Dedifferentiated amniotic fluid mesenchymal stem cell (primary cell): ENCODE results near the gene CYB561D1.

ENCODE experiments used
- DNase-seq: peaks from one replicate; pipeline ENCODE4 v3.0.0-alpha.2; 2016; ENCODE audit errors: extremely low spot score

The CYB561D1 gene

GRCh38 chr1:109500941-109501381 lies 7.1 kb downstream of the CYB561D1 start:
- DNase-seq, result peak; percentile 89

GRCh38 chr1:109501644-109502363 lies 7.9 kb downstream of the CYB561D1 start:
- DNase-seq, result no peak

GRCh38 chr1:109502364-109502851 lies 8.5 kb downstream of the CYB561D1 start:
- no peak for DNase-seq

- no peak for DNase-seq
Observed at GRCh38 chr1:109503935-109504334, 10.0 kb downstream of the CYB561D1 start.

GRCh38 chr1:109504974-109505373 lies 11.1 kb downstream of the CYB561D1 start:
- DNase-seq, result no peak

GRCh38 chr1:109508001-109508872 lies 14.3 kb downstream of the CYB561D1 start:
- no peak for DNase-seq

- no peak for DNase-seq
Observed at GRCh38 chr1:109508873-109509175, 14.9 kb downstream of the CYB561D1 start.

GRCh38 chr1:109509176-109510134 lies 15.6 kb downstream of the CYB561D1 start, which contains the start of gene AMIGO1:
AMIGO1 (minus strand) TSS chr1:109509727; CDS start chr1:109508912, 815 bp downstream.
- DNase-seq, result no peak

- DNase-seq, result no peak
Observed at GRCh38 chr1:109513110-109513710, 19.3 kb downstream of the CYB561D1 start.

GRCh38 chr1:109514846-109515245 lies 21.0 kb downstream of the CYB561D1 start:
- DNase-seq, result no peak

- no peak for DNase-seq
Observed at GRCh38 chr1:109516872-109517271, 23.0 kb downstream of the CYB561D1 start.

GRCh38 chr1:109517337-109517736 lies 23.4 kb downstream of the CYB561D1 start:
- DNase-seq, result no peak

GRCh38 chr1:109521002-109521951 lies 27.4 kb downstream of the CYB561D1 start:
- no peak for DNase-seq

- no peak for DNase-seq
Observed at GRCh38 chr1:109522026-109522425, 28.1 kb downstream of the CYB561D1 start.

GRCh38 chr1:109523706-109524105 lies 29.8 kb downstream of the CYB561D1 start:
- no peak for DNase-seq

GRCh38 chr1:109527098-109527811 lies 33.4 kb downstream of the CYB561D1 start:
- no peak for DNase-seq

GRCh38 chr1:109527846-109528695 lies 34.2 kb downstream of the CYB561D1 start:
- no peak for DNase-seq

- no peak for DNase-seq
Observed at GRCh38 chr1:109528712-109529111, 34.8 kb downstream of the CYB561D1 start.
